Measurements from ENCODE around the gene PGF.

DNA sequence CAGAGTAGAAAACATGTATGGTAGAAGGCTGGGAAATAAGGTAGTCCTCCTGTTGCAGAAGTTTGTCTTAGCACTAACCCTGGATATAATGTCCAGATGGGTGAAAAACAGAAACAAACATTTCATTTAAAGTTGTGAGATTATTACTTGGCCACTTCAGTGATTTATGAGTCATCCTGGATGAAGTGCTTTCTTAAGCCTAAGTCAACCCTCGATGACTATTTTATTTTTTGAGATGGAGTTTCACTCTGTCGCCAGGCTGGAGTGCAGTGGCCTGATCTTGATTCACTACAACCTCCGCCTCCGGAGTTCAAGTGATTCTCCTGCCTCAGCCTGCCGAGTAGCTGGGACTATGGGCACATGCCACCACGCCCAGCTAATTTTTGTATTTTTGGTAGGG, 63.5 kb downstream of the PGF start:
- TF ChIP-seq CTCF (IDR thresholded peaks at IDR 0.05 in 2 of 3, conservative IDR thresholded peaks at IDR 0.05 in 1 of 3; ENCODE audit: borderline replicate concordance in 1 of 3, insufficient read depth in 1 of 3, low read depth in 2 of 3, low read length in 2 of 3): no peak
- TF ChIP-seq EZH2 (IDR thresholded peaks at IDR 0.05): no peak
- TF ChIP-seq POLR2A (IDR thresholded peaks at IDR 0.05; ENCODE audit: borderline replicate concordance, extremely low read depth, insufficient read depth, insufficient read length): no peak
- no peak for TF ChIP-seq POLR2AphosphoS5 (IDR thresholded peaks at IDR 0.05; ENCODE audit: low read depth, low read length)
